Measurements from ENCODE around the gene GSPT1. TPM values are rescaled to one million over a fixed set of nuclear protein-coding genes. Genes with fewer than 3 reads are reported as not detected.

Gene GSPT1
- total and polyA plus RNA-seq, 9 of the 15 experiments (the other 6 are each of a cell fraction or from before 2014, with no cell fraction given): 63.8 to 269 (median 148) TPM

GRCh38 chr16:11950388-11950787 is 34.6 kb upstream of the GSPT1 start (continued):
- TF ChIP-seq, protein P1, sequence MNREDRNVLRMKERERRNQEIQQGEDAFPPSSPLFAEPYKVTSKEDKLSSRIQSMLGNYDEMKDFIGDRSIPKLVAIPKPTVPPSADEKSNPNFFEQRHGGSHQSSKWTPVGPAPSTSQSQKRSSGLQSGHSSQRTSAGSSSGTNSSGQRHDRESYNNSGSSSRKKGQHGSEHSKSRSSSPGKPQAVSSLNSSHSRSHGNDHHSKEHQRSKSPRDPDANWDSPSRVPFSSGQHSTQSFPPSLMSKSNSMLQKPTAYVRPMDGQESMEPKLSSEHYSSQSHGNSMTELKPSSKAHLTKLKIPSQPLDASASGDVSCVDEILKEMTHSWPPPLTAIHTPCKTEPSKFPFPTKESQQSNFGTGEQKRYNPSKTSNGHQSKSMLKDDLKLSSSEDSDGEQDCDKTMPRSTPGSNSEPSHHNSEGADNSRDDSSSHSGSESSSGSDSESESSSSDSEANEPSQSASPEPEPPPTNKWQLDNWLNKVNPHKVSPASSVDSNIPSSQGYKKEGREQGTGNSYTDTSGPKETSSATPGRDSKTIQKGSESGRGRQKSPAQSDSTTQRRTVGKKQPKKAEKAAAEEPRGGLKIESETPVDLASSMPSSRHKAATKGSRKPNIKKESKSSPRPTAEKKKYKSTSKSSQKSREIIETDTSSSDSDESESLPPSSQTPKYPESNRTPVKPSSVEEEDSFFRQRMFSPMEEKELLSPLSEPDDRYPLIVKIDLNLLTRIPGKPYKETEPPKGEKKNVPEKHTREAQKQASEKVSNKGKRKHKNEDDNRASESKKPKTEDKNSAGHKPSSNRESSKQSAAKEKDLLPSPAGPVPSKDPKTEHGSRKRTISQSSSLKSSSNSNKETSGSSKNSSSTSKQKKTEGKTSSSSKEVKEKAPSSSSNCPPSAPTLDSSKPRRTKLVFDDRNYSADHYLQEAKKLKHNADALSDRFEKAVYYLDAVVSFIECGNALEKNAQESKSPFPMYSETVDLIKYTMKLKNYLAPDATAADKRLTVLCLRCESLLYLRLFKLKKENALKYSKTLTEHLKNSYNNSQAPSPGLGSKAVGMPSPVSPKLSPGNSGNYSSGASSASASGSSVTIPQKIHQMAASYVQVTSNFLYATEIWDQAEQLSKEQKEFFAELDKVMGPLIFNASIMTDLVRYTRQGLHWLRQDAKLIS (CRISPR knock-in tag; IDR thresholded peaks at IDR 0.05): no peak
- TF ChIP-seq RERE (CRISPR knock-in tag; IDR thresholded peaks at IDR 0.05; ENCODE audit: borderline replicate concordance) (no peak), MBD1 (CRISPR knock-in tag; IDR thresholded peaks at IDR 0.05) (no peak), SMARCE1 (IDR thresholded peaks at IDR 0.05) (no peak), TFAM (CRISPR knock-in tag; conservative IDR thresholded peaks at IDR 0.05) (no peak), ZNF507 (tag; conservative IDR thresholded peaks at IDR 0.05) (no peak), THRAP3 (IDR thresholded peaks at IDR 0.05; ENCODE audit: borderline replicate concordance) (no peak)

All from K562 (cell line).